ENCODE results near the gene RFPL2.

The RFPL2 gene

DNA sequence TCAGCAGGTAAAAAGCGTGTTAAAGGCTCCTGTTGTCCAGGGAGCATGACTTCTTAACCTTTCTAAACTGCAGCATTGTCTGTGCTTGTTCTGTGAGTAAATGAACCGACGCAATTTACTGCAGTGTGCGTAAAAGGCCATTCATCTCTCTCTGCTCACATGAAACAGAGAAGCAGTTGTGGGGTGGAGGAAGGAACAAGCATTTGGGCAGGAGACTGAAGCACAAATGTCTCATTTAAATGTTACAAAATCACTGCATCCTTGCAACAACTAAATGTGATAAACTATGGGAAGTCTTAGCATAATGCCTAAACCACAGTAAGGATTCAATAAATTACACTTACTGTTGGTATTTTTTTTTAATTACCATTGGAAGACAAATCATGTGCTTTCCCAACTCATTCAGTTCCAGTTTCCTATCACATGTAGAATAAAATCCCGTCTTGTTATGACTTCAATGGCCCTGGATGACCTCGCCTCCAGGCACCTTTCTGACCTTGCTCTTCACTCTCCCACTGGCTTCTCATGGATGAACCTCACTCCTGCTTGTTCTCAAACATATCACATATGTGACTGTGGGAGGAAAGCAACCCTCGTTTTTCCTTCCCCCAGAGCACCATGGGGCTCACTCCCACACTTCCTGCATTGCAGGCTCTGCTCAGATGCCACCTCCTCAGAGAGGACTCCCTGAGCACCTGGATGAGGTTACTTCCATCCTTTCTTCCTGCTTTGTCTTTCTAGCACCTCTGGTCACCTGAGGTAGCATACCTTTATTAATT, 21.6 kb upstream of the RFPL2 start:
- FAIRE-seq: no peak
- TF ChIP-seq POLR2AphosphoS5 (IDR thresholded peaks at IDR 0.05; ENCODE audit: low read depth, low read length) (no peak), TAF1 (IDR thresholded peaks at IDR 0.05; ENCODE audit: borderline replicate concordance, low read depth, low read length) (no peak), POLR2A (IDR thresholded peaks at IDR 0.05; ENCODE audit: low read depth, low read length) (no peak)

GRCh38 chr22:32222991-32223390, 18.1 kb upstream of the RFPL2 start:
- no peak for FAIRE-seq
- DNase-seq (ENCODE audit: insufficient read length): no peak
- TF ChIP-seq POLR2A (IDR thresholded peaks at IDR 0.05; ENCODE audit: low read depth, low read length): no peak
- TF ChIP-seq TAF1 (IDR thresholded peaks at IDR 0.05; ENCODE audit: borderline replicate concordance, low read depth, low read length): no peak
- TF ChIP-seq POLR2AphosphoS5 (IDR thresholded peaks at IDR 0.05; ENCODE audit: low read depth, low read length): no peak

More for the DNA sequence above, 21.6 kb upstream of the RFPL2 start:
- no peak for DNase-seq (ENCODE audit: insufficient read length)

- FAIRE-seq (no peak), DNase-seq (ENCODE audit: insufficient read length) (no peak)
- TF ChIP-seq POLR2AphosphoS5 (IDR thresholded peaks at IDR 0.05; ENCODE audit: low read depth, low read length): no peak
- TF ChIP-seq TAF1 (IDR thresholded peaks at IDR 0.05; ENCODE audit: borderline replicate concordance, low read depth, low read length): no peak
- no peak for TF ChIP-seq POLR2A (IDR thresholded peaks at IDR 0.05; ENCODE audit: low read depth, low read length)
These were observed 14.2 kb upstream of the RFPL2 start for GRCh38 chr22:32219026-32219425.

- DNase-seq (ENCODE audit: insufficient read length): no peak
- no peak for TF ChIP-seq POLR2AphosphoS5 (IDR thresholded peaks at IDR 0.05; ENCODE audit: low read depth, low read length)
- TF ChIP-seq TAF1 (IDR thresholded peaks at IDR 0.05; ENCODE audit: borderline replicate concordance, low read depth, low read length): no peak
- no peak for TF ChIP-seq POLR2A (IDR thresholded peaks at IDR 0.05; ENCODE audit: low read depth, low read length)
- no peak for FAIRE-seq
These were observed 13.6 kb upstream of the RFPL2 start for GRCh38 chr22:32218470-32218869.

DNA sequence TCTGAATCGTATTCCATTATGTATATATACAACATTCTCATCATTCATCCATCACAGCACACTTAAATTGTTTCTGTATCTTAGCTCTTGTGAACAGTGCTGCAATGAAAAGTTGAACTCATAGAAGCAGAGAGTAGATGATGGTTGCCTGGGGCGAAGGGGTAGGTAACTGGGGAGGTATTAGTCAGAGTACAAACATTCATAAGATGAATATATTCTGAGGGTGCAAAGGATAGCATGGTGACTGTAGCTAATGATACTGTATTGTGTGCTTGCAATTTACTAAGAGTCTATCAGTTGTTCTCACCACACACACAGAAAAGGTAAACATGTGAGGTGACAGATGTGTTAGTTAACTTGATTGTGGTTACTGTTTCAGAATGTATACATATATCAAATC, 12.6 kb upstream of the RFPL2 start:
- FAIRE-seq (no peak), DNase-seq (ENCODE audit: insufficient read length) (no peak)
- no peak for TF ChIP-seq POLR2AphosphoS5 (IDR thresholded peaks at IDR 0.05; ENCODE audit: low read depth, low read length)
- TF ChIP-seq POLR2A (IDR thresholded peaks at IDR 0.05; ENCODE audit: low read depth, low read length): no peak
- TF ChIP-seq TAF1 (IDR thresholded peaks at IDR 0.05; ENCODE audit: borderline replicate concordance, low read depth, low read length): no peak

DNA sequence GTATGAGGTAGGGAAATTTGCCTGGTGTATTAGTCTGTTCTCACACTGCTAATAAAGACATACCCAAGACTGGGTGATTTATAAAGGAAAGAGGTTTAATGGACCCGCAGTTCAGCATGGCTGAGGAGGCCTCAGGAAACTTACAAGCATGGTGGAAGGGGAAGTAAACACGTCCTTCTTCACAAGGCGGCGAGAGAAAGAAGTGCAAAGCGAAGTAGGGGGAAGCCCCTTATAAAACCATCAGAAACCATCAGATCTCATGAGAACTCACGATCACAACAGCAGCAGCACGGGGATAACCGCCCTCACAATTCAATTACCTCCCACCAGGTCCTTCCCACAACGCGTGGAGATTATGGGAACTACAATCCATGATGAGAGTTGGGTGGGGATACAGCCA, 12.0 kb upstream of the RFPL2 start:
- DNase-seq (ENCODE audit: insufficient read length) (no peak), FAIRE-seq (no peak)
- TF ChIP-seq TAF1 (IDR thresholded peaks at IDR 0.05; ENCODE audit: borderline replicate concordance, low read depth, low read length): no peak
- TF ChIP-seq POLR2A (IDR thresholded peaks at IDR 0.05; ENCODE audit: low read depth, low read length): no peak
- TF ChIP-seq POLR2AphosphoS5 (IDR thresholded peaks at IDR 0.05; ENCODE audit: low read depth, low read length): no peak

GRCh38 chr22:32211011-32211410, 6.1 kb upstream of the RFPL2 start:
- TF ChIP-seq TAF1 (IDR thresholded peaks at IDR 0.05; ENCODE audit: borderline replicate concordance, low read depth, low read length) (no peak), POLR2AphosphoS5 (IDR thresholded peaks at IDR 0.05; ENCODE audit: low read depth, low read length) (no peak), POLR2A (IDR thresholded peaks at IDR 0.05; ENCODE audit: low read depth, low read length) (no peak)
- DNase-seq (ENCODE audit: insufficient read length) (no peak), FAIRE-seq (no peak)

DNA sequence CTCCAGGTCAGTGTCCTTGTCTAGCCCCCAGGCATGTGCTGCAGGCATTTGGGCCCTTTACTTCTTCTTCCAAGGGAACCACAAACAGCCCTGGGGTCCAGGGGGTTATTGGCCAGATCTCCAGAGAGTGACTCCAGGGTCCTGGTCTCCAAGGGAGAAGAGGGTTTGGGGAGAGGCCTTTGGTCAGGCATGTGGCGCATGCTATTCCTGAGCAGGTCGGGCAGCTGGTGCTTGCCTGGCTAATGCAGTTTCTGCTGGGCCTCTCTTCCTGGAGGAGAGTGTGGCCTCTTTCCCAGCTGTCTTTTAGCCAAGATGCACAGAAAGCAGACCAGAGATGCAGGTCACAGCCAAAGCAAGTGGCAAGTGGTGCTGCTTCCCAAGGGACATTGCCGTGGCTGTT, 3.8 kb upstream of the RFPL2 start:
- no peak for DNase-seq (ENCODE audit: insufficient read length)
- TF ChIP-seq POLR2A (IDR thresholded peaks at IDR 0.05; ENCODE audit: low read depth, low read length): no peak
- TF ChIP-seq POLR2AphosphoS5 (IDR thresholded peaks at IDR 0.05; ENCODE audit: low read depth, low read length): no peak
- no peak for TF ChIP-seq TAF1 (IDR thresholded peaks at IDR 0.05; ENCODE audit: borderline replicate concordance, low read depth, low read length)
- no peak for FAIRE-seq

GRCh38 chr22:32207971-32208480, 3.2 kb upstream of the RFPL2 start:
- DNase-seq (ENCODE audit: insufficient read length) (no peak), FAIRE-seq (no peak)
- TF ChIP-seq POLR2A (IDR thresholded peaks at IDR 0.05; ENCODE audit: low read depth, low read length) (no peak), POLR2AphosphoS5 (IDR thresholded peaks at IDR 0.05; ENCODE audit: low read depth, low read length) (no peak)

DNA sequence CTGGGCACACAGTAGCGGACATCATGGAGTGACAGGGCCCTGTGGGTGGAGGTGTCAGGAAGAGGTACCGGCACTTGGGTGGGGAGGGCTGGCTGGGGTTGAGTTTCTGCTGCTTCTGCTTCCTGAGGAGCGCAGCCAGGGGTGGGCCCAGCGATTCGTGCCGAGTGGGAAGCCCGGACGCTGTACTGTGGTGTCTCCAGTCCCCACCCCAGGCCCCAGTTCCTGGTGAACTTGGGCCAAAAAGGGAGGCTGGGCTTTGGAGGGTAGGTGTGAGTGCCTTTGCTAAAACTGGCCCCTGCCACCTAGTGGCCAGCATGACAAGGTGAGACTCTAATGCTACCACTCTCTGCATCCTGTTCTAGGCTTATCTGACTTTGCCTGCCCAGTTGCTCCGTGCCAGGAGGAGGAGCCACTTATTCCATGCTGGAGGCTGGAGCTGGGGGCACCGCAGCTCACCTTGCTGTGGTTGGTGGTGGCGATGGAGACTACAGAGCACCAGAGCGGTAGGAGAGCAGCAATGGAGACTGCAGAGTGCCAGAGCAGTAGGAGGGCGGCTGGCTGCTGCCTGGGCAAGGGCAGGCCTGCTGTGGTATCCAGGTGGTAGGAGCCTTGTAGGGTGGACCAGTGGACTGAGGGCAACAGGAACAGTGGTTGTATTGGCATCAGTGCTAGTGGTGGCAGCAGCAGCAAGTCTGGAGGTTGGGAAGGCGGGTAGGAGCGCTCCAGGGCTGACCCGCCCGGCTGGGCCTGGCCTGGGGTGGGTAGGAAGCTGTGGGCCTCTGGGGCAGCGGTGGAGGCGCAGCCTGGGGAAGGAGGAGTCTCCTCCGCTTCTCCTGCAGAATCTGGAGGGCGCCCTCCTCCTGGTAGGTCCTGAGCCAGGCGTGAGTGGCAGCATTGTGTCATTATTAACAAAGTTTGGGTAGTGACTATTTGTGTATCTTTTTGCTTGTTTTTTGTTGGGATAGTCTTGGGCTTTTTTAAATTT, 2.2 kb upstream of the RFPL2 start:
- DNase-seq (ENCODE audit: insufficient read length) (no peak), FAIRE-seq (no peak)
- no peak for TF ChIP-seq POLR2AphosphoS5 (IDR thresholded peaks at IDR 0.05; ENCODE audit: low read depth, low read length)

GRCh38 chr22:32205974-32206773, 1.3 kb upstream of the RFPL2 start:
- TF ChIP-seq TAF1 (IDR thresholded peaks at IDR 0.05; ENCODE audit: borderline replicate concordance, low read depth, low read length): no peak
- TF ChIP-seq POLR2A (IDR thresholded peaks at IDR 0.05; ENCODE audit: low read depth, low read length): no peak
- TF ChIP-seq POLR2AphosphoS5 (IDR thresholded peaks at IDR 0.05; ENCODE audit: low read depth, low read length): no peak
- no peak for FAIRE-seq
- no peak for DNase-seq (ENCODE audit: insufficient read length)

Data from GM12892 (cell line).